ENCODE results near the gene AFAP1L1.

AFAP1L1 gene

DNA sequence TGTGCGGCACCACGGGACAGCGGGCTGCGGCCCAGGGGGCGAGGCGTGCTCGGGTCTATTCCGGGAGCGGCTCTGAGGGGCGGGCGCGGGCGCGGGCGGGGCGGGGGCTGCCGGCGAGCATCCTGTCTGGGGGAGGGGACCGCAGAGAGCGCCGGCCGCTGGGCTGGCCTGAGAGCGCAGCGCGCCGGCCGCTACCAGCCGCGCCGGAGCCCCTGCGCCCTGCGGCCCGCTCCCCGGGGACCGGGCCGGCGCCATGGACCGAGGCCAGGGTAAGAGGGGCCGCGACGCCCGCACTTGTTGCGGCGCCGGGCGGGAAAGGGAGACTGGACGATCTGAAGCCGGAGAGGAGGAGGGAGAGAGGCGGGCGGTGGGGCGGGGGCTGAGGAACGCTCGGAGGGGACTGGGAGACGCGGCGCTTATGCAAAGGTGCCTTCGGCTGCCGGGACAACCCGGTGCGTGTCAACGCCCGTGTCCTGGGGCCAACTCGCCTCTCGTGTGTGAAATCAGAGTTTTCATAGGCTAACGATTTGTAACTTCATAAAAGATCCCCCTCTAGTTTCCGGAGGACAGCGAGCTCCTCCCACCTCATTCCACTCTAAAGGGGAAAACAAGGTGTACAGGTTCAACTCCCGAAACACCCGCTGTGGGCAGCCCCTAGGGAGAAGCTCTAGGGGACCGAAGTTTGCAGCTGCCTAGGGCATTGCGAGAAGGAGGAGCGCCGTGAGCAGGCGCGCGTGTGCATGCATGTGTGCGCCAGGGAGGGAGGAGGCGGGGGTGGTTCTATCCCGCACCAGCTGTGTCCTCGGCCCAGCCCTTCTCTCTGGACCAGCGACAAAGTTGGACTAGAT lies at the start of gene AFAP1L1:
AFAP1L1 (plus strand) TSS at position 144 of the 848 bp plus-strand sequence; CDS start at position 254, 110 bp downstream.
- peak; percentile 62 for DNase-seq (ENCODE audit: low read depth)

DNA sequence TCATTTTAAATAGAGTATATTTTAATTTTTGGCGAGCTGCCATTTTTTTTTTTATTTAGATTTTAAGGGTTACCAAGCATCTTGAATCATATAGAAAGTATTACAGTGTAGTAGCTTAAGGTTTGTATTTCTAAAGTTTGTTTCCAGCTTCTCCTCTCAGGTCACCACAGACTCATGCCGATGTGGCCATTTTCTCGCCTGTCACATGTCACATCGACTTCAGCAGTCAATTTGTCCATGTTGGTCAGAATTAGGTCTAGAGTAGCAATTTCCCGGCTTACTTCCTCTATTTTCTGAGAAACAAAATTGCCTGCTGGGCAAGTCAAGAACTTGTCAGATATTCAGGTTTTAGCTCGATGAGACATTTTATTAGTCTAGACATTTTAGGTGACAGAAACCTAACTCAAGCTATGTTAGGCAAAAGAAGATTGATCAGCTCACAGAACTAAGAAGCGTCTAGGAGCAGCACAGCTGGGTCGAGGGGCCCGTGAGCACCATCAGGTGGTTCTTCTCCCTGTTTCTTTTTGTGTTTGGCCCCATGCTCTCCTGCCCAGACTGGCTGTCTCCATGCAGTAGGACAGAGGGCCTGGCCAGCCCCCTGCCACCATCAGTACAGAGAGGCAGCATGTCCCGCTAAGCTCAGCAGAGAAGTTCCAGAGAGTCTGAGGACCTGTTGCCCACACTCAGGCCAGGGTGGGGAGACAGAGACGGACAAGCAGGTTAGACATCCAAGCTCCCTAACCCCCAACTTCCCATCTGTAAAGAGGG lies 48.4 kb upstream of the AFAP1L1 start:
- DNase-seq (ENCODE audit: low read depth) = no peak

DNA sequence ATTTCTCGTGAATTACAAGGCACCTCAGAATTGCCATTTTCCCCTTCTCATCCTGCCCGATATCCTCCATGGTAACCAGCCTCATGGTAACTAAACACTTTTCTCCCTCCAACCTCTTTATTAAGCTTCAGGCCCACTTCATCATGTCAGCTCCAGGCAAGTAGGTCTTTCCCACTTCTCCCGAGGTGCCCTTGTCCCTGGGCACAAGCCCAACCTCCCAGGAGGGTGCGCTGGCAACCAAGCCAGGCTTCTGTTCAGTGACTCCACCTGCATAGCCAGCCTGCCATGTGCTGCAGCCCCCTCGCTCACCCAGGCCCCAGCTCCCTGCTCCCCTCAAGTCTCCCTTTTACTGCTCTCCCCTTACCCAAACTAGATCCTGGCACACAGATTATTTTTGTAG lies 47.4 kb upstream of the AFAP1L1 start:
- DNase-seq (ENCODE audit: low read depth) = no peak

DNA sequence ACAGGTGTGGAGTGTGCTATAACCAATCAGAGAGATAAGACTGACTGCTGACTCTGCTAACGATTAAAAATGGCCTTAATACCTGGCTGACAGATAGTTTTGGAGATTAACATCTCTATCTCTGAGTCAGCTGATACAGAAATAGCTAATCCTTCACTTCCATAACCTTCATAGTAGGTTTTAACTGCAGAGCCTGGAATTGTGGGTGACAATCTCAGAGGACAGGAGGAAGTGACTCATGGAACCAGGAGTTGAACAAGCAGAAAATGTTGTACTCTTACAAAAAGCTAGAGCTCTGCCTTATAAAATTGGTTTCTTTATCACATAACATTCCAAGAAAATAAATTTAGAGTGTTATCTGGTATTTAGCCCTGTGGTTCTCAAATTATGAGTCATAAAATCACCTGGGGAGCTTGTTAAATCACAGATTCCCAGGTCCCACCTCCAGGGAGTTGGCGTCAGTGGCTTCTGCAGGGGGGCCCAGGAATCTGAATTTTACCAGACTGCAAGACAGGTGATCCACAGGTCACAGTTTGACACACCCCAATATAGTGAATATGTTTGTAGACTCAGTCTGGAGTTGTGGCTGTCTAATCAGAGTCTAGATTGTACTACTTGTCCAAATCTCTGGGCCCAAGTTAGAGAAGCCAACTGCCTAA lies 44.4 kb upstream of the AFAP1L1 start:
- DNase-seq (ENCODE audit: low read depth) = no peak

DNA sequence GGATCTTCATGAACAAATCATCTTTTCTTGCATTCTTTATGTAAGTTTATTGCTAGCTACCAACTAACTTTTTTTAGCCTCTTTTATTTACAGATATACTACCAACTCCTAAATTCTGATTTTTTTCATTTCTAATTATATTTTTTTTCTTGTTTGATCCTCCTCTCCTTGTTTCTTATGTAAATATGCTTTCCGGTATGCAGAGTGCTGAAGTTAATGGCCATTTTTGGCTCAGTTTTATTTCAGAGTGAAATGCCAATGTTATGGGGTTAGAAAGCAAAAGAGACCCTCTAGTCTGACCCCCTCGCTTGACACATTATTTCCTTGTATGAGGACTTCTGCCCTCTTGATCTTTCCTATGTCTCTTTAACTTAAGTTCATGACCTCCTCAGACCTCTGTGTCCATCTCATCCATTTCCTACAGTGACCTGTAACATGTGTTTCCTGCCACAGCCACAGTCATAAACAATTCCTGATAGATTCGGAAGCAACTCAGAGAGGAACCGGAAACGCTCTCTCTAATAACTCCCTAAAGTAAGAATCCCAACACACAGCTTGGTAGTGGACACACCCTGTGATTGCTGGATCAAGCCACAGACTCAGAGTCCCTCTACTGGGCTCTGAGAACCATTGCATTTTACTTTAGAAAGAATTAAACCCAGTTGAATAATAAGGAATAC lies 42.9 kb upstream of the AFAP1L1 start:
- peak; percentile 88 for DNase-seq (ENCODE audit: low read depth)

DNA sequence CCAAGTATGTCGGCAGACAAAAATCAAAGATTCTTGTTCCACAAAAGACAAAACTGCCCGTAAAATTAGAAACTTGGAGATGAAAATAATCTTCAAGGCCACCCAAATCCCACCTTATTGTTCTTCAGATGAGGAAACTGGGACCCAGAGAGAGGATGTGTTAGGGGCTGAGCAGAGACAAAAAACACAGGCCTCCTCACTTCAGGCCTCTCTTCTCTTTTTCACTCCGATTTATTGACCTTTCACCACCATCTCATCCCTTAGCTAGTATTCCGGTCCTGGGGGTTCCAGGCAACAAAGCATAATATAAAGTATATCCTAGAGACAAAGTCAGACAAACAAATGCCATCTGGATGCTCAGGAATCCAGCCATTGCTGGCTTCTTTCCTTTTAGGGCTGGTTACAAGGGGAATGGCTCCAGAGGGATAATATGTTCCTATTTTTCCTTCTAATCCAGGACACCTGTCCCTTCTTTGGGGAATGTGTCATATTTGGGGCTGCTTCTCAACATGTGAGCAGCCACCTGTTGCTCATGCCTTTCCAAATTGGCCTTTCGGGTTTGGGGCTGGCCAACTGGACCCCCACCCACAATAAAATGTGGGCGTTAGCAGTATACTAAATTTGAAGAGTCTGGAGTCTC lies 42.2 kb upstream of the AFAP1L1 start:
- no peak for DNase-seq (ENCODE audit: low read depth)

DNA sequence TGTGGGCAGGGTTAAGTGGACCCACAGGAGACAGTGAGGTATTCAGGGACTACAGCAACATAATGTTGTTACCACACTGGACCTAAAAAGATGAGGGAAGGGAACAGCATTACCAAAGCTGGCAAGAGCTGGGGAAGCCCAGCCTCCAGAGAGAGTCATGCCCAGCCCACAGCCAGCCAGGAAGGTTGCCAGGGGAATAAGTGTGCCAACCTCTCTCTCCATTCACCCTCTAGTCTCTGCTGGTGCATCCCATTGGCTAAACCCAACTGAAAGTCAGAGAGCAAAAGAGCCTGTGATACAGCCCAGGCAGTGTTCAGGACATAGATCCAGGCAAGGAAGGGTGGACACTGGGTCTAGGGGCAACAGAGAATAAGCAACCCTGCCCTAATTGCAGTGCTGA lies 35.8 kb upstream of the AFAP1L1 start:
- DNase-seq (ENCODE audit: low read depth) = peak; percentile 32

DNA sequence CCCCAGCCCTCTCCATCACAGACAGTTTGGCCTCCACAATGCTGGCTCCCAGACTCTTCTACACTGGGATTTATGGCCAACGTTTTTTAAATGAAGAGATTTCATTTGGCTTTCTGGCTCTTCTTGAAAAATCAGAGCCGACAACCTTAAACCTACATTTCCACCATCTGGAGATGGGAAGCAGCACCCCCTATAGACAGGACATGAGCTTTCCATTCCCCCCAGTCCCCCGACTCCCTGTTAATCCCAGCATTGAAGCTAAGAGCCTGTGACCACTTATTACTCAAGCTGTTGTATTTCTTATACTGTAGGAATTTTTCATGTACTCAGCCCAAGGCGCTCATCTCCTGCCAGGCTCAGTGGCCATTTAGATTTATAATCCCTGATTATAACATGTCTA lies 34.0 kb upstream of the AFAP1L1 start:
- no peak for DNase-seq (ENCODE audit: low read depth)

DNA sequence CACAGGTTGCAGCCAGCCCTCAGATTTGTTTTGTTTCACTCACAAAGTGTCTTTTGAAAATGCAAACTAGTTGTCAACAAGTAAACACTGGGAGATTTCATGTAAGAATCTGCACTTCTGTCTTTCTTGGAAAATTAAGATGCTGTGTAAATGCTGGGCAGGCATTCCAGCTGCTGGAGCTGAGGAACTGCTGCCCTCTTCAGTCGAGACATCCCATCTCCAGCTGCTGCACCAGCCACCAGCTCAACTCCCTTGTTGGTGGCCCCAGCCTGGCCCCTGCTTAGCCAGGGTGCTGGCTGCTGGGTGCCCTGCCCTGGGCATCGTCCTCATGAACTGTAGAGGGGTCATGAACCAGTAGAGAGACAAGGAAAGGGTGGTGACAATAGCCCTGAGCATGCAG lies 33.1 kb upstream of the AFAP1L1 start:
- DNase-seq (ENCODE audit: low read depth) = peak; percentile 9

DNA sequence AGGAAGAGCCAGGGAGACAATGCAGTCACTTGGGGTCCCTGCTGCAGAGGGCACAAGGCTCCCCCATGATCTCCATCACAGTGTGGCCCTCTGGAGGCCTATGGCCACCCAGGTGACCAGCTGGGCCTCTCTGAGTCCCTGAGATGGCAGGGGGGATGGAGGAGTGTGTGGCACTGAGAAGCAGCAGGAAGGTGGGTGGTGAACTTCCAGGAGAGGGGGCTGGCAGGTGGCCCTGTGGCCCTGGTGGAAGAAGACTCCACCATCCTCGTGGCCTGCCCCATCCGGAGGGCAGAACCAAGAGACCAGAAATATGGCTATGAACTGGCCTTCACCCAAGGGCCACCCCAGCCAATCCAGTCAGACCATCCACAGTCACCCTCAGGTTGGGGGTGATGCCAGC lies 31.7 kb upstream of the AFAP1L1 start:
- DNase-seq (ENCODE audit: low read depth) = no peak

DNA sequence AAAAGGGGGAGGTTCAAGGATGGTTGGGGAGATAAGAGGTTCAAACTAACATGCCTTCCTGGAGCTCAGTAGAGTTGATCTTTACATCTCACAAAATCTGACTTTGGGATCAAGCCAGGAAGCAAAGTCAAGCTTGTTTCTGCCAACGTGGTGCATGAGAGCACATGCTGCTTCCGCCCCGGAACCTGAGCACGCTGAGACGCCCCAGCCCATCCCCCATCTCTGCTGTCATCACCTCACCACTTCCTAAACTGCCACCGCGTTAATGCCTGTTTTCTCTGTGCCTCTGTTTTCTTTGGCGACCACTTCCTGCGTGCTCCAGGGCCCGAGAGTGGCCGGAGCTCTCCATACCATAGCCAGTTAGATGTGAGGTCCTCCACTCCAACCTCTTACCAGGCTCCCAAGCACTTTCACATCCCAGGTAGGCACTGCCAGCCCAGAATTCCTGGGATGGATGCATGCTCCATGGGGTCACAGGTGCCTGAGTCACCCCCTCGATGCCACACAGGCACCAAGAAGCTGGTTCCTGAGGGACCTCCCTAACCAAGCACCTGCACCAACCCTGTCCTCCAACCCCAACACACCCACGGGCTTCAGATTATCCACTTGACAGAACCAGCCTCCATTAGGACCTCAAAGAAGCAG lies 31.2 kb upstream of the AFAP1L1 start:
- no peak for DNase-seq (ENCODE audit: low read depth)

DNA sequence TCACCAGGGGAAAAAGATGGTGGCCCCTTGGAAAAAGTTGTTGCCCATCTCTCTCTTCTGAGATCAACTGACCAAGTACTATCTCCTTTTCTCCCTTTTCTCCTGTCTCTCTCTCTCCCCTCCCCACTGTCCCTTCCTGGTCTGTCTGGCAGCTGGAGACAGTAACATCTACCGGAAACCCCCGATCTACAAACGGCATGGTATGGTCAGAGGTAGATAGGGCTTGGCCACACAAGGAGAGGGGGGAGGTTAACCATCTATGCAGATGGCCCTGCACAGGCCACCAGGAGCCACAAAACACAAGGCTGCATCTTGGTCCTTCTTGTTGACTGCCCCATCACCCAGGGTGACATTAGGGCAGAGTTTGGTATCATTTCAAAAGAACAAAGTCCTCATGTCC lies 29.3 kb upstream of the AFAP1L1 start:
- no peak for DNase-seq (ENCODE audit: low read depth)

DNA sequence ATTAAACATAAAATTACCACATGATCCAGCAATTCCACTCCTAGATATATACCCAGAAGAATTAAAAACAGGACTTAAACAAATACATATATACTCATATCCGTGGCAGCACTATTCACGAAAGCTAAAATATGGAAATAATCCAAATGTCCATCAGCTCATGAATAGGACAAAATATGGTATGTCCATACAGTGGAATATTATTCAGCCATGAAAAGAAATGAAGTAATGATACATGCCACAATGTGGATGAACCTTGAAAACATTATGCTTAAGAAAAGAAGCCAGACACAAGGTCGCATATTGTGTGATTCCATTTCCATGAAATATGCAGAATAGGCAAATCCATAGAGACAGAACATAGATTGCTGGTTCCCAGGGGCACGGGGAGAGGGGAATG lies 24.8 kb upstream of the AFAP1L1 start:
- DNase-seq (ENCODE audit: low read depth) = no peak

DNA sequence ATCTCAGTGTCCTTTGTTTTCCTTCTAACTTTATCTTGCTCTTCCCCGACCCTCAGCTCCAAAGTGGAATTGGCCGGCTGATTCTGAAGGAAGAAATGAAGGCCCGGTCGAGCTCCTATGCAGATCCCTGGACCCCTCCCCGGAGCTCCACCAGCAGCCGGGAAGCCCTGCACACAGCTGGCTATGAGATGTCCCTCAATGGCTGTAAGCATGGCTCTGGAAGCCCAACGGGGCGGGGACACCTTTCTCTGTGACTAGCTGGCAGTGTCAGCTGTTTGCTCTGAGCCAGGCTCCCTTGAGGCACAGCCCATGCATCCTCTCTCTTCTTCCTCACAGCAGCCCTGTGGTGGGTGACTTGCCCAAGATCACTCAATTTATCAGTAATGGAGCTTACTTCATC lies 23.9 kb upstream of the AFAP1L1 start:
- DNase-seq (ENCODE audit: low read depth) = no peak

DNA sequence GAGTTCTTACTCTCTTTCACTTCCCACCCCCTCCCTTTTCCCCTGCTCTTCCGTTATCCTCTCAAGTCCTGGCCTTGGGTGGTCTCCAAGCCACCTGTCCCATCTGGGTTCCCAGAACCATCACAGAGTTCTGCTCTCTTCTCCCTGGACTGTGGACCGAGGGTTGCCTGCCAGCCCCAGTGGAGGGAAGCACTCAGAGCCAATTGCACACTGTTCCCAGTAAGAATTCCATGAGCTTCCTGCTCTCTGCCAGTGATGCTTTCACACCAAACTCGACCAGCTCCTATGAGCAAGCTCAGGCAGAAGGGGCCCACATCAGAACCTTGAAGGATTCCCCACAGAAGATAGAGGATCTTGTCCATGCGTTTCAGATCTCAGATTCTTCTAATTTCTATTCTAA lies 20.1 kb upstream of the AFAP1L1 start:
- DNase-seq (ENCODE audit: low read depth) = no peak

DNA sequence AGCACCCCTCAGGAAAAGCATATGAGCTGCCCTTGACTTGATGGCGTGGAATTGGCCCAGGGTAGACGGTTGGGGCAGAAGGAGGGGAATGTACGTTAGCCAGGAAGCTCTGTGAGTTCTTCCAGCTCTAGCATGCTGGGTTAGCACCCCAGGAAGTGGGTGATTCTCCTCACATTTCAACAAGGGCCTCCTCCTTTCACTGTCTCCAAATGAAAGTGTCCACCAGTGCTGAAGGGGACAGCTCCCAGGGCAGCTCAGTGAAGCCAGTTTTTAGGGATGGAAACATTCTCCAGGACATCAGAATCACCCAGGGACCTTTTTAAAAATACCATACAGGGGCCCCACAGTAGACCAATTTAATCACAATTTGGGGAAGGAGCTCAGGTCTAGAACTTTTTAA lies 17.2 kb upstream of the AFAP1L1 start:
- no peak for DNase-seq (ENCODE audit: low read depth)

DNA sequence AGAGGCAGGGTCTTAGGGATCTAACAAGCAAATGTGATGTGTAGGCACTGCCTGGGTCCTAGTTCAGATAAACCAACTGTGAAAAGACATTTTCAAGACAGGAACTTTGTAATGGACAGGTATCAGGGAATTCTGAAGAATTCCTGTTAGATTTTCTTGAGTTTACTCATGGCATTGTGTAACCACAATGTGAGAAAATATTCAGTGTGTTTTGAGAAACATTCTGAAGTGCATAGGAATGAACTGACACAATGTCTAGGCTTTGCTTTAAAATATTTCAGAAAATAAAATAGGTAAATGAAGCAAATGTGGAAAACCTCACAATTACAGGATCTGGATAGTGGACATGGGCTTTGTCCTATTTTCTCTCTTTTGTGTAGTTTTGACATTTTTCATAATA lies 15.2 kb upstream of the AFAP1L1 start:
- DNase-seq (ENCODE audit: low read depth) = no peak

DNA sequence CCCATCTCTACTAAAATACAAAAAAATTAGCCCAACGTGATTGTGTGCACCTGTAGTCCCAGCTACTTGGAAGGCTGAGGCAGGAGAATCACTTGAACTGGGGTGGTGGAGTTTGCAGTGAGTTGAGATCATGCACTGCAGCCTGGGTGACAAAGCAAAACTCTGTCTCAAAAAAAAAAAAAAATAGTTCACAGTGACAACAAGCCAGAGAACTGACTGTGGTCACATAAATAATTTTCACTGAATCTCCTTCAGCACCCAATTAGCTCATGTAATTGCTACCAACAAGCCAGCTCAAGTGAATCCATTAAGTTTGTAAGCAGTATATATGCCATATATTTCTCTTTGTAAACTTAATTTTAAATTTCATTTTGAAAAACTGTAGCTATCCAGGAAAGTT lies 14.5 kb upstream of the AFAP1L1 start:
- DNase-seq (ENCODE audit: low read depth) = no peak

DNA sequence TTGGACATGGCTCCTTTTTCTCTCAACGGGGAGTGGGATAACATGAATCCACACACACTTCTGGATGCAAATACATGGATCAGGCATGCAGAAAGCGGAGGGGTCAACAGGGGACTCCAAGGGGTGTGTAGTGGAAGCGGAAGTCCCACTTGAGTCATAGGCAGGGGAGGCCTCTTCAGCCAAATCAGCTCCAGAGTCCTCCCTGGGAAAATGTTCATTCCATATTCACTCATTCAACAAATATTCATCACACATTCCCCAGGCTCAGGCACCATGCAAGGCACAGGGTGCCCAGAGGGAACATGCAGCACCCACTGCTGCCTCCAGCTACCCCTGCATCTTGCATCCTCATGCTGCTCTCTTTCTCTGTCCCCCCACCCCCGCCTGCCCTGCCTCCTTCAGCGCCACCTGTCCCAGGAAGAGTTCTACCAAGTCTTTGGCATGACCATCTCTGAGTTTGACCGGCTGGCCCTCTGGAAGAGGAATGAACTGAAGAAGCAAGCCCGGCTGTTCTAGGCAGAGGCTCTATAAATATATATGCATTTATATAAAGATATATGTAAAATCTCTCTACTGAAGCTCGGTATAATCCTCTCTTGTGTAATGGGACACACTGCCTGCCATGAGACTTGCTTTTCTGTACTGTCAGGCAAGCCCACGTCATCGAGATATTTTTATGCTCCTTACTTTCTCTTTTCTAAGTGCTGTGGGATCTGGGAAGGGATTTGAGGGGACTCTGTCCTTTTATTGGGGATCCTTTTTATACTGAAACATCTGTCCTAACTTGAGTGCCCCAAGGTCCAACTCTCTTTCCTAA lies 13.6 kb upstream of the AFAP1L1 start:
- peak; percentile 30 for DNase-seq (ENCODE audit: low read depth)

DNA sequence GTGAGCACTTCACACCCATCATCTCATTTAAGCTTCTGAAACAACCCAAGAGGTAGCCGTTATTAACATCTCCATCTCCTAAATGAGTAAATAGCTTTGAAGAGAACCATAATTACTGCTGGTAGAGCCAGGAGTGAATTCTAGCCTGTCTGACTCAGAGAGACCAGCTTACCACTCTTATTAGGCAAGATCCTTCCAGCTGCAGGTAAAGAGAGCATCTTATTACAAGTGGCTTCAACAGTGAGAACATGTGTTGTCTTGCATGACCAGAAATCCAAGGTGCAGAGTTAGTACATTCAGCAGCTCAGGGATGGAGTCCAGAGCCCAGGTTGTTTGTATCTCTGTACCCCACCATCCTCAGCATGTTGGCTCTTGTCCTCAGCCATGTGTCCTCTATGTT lies 10.9 kb upstream of the AFAP1L1 start:
- no peak for DNase-seq (ENCODE audit: low read depth)
